GM12878 (cell line): Measurements from ENCODE around the gene DAB2IP. TPM values are rescaled to one million over a fixed set of nuclear protein-coding genes. Genes with fewer than 3 reads are reported as not detected.

Experiments
- ATAC-seq: fragments of 200-7000 bp; cut with Tn5 transposase; 3 replicates; pipeline ENCODE4 v1.9.1; 2020; ENCODE audit warnings: mild to moderate bottlenecking, moderate library complexity
- BruUV-seq: library from RNA; stranded (reverse); fragments of 400-500 nt; replicated peaks from 2 replicates; lab custom pipeline; 2021; lab: Mats Ljungman, UMichigan
- CTCF ChIA-PET: fragments of 300-600 bp; sonication (Branson Sonifier 250); formaldehyde crosslinking; extraction: SDS; loops from one replicate; lab custom pipeline; 2021; ENCODE audit warnings: inconsistent platforms; lab: Yijun Ruan, JAX
- POLR2A ChIA-PET: fragments of 350-600 bp; formaldehyde crosslinking; extraction: SDS; loops from one replicate; lab custom pipeline; 2021; ENCODE audit warnings: inconsistent platforms; lab: Charles Lee
- RAD21 ChIA-PET: fragments of 300-600 bp; sonication (Branson Sonifier 250); formaldehyde crosslinking; loops from one replicate; lab custom pipeline; 2023; ENCODE audit warnings: antibody characterized with exemption; ENCODE audit not compliant: unreplicated experiment; lab: Charles Lee
- SMC1A ChIA-PET: fragments of 300-600 bp; sonication (Branson Sonifier 250); formaldehyde crosslinking; loops from one replicate; lab custom pipeline; 2023; ENCODE audit not compliant: unreplicated experiment, uncharacterized antibody; lab: Charles Lee
- DNase-seq: peaks from one replicate; pipeline ENCODE4 v3.0.0-alpha.2; 2011; ENCODE audit warnings: low read depth, low spot score
- FAIRE-seq: peaks from 3 replicates; lab custom pipeline; 2011; peaks lifted over from hg19 to GRCh38; lab: Jason Lieb, UNC
- H2AFZ ChIP-seq: 2 replicates; pipeline ENCODE4 v1.6.0; 2011; ENCODE audit warnings: low read depth, low read length, control low read depth; ENCODE audit not compliant: control insufficient read depth
- H3K27ac ChIP-seq: 2 replicates; pipeline ENCODE4 v1.5.1; 2011; ENCODE audit warnings: control low read depth; ENCODE audit not compliant: control insufficient read depth, insufficient read depth
- H3K27me3 ChIP-seq, 2 experiments: replicated peaks in 1 of 2; 2 replicates each; pipeline versions ENCODE4 v1.6.0 to v1.6.1; 2011; ENCODE audit warnings: low read length in 1 of 2; ENCODE audit not compliant: control insufficient read depth in 2 of 2, insufficient read depth in 2 of 2
- H3K36me3 ChIP-seq, 2 experiments: 2 replicates each; pipeline ENCODE4 v1.5.1; 2011; ENCODE audit warnings: low read length in 1 of 2; ENCODE audit not compliant: control insufficient read depth in 2 of 2, insufficient read depth in 2 of 2
- H3K4me1 ChIP-seq: 2 replicates; pipeline ENCODE4 v1.6.1; 2011; ENCODE audit warnings: mild to moderate bottlenecking, low read length, moderate library complexity, mixed read lengths; ENCODE audit not compliant: control insufficient read depth, insufficient read depth
- H3K4me2 ChIP-seq: 2 replicates; pipeline ENCODE4 v1.6.0; 2011; ENCODE audit warnings: control low read depth; ENCODE audit not compliant: control insufficient read depth, insufficient read depth
- H3K4me3 ChIP-seq: fragments of 200-600 bp; sonication (generic); 2 replicates; pipeline ENCODE4 v1.5.1; 2016
- H3K79me2 ChIP-seq: 2 replicates; pipeline ENCODE4 v1.6.0; 2011; ENCODE audit warnings: low read length; ENCODE audit not compliant: control insufficient read depth, insufficient read depth
- H3K9ac ChIP-seq: 2 replicates; pipeline ENCODE4 v1.8.0; 2011; ENCODE audit warnings: low read length, control low read depth, mixed read lengths; ENCODE audit not compliant: control insufficient read depth, insufficient read depth
- H3K9me3 ChIP-seq: replicated peaks from 3 replicates; pipeline ENCODE4 v1.5.1; 2011; ENCODE audit warnings: mild to moderate bottlenecking, low read length; ENCODE audit not compliant: control insufficient read depth, insufficient read depth
- H4K20me1 ChIP-seq: 2 replicates; pipeline ENCODE4 v1.6.0; 2011; ENCODE audit not compliant: control insufficient read depth, insufficient read depth
- ATF2 ChIP-seq: IDR thresholded peaks from 2 replicates; pipeline ENCODE4 v1.6.1; 2012; ENCODE audit warnings: low read length, inconsistent platforms
- CEBPZ ChIP-seq: fragments of 150-350 bp; IDR thresholded peaks from 2 replicates; pipeline ENCODE4 v1.6.1; 2016; ENCODE audit warnings: low read depth, low read length
- E4F1 ChIP-seq: fragments of 450-650 bp; IDR thresholded peaks from 2 replicates; pipeline ENCODE4 v1.6.1; 2018; ENCODE audit warnings: borderline replicate concordance, mild to moderate bottlenecking; ENCODE audit not compliant: partially characterized antibody
- ELK1 ChIP-seq: IDR thresholded peaks from 2 replicates; pipeline ENCODE4 v1.6.1; 2012; ENCODE audit warnings: low read depth, low read length, improper control_type of control experiment
- LARP7 ChIP-seq: fragments of 450-650 bp; IDR thresholded peaks from 2 replicates; pipeline ENCODE4 v1.6.1; 2017; ENCODE audit warnings: mild to moderate bottlenecking
- MYB ChIP-seq: fragments of 150-350 bp; IDR thresholded peaks from 2 replicates; pipeline ENCODE4 v1.6.1; 2014; ENCODE audit warnings: mild to moderate bottlenecking, low read depth, low read length, borderline replicate concordance
- SREBF1 ChIP-seq: IDR thresholded peaks from 2 replicates; pipeline ENCODE4 v1.6.1; 2012; ENCODE audit warnings: mild to moderate bottlenecking, low read length
- TCF12 ChIP-seq: IDR thresholded peaks from 2 replicates; pipeline ENCODE4 v1.6.1; 2011; ENCODE audit warnings: low read depth, mild to moderate bottlenecking, low read length
- TCF7 ChIP-seq: IDR thresholded peaks from 2 replicates; pipeline ENCODE4 v1.6.1; 2014; ENCODE audit warnings: antibody characterized with exemption, borderline replicate concordance
- YY1 ChIP-seq: IDR thresholded peaks from 2 replicates; pipeline ENCODE4 v1.6.1; 2011; ENCODE audit warnings: low read depth, mild to moderate bottlenecking, low read length
- ZNF687 ChIP-seq: fragments of 450-650 bp; IDR thresholded peaks from 2 replicates; pipeline ENCODE4 v1.6.1; 2017; ENCODE audit warnings: mild to moderate bottlenecking, moderate library complexity
- WGBS: methylation state at CpG from one replicate; pipeline ENCODE4 v1.1.6; 2016; ENCODE audit warnings: low lambda C conversion rate; ENCODE audit not compliant: insufficient replicate concordance, insufficient coverage; ENCODE audit errors: missing lambda C conversion rate; 5-methylcytosine and 5-hydroxymethylcytosine counted together
- in situ Hi-C: fragments of 300-500 bp; cut with MboI; formaldehyde crosslinking; loops from 9 replicates; pipeline ENCODE4 v1.14.3; 2018; ENCODE audit warnings: mixed read lengths
- intact Hi-C: fragments of 100-400 bp; cut with micrococcal nuclease; formaldehyde crosslinking; loops from one replicate; pipeline ENCODE4 v1.14.2; 2022; ENCODE audit not compliant: unreplicated experiment
- polyA plus RNA-seq, 11 experiments: library from polyadenylated mRNA; depleted of rRNA in 4 of 11; unstranded in 6 of 11; stranded (reverse) in 5 of 11; fragments of >200 nt; fragmentation: Nextera tagmentation in 4 of 11; fragmentation: Illumina TruSeq in 1 of 11; extraction: Ambion mirVana in 4 of 11; extraction: Trizol in 1 of 11; gene quantifications; 1 replicate in 1 of 11; 2 replicates in 10 of 11; pipeline versions ENCODE4 v1.2.1 to v1.2.3, GENCODE V29; 2011 to 2016; ENCODE audit warnings: inconsistent platforms in 2 of 11, missing spikeins in 2 of 11, low read depth in 1 of 11
- total RNA-seq, 4 experiments: library from RNA; depleted of rRNA in 3 of 4; stranded (reverse); fragments of >200 nt in 3 of 4; fragmentation: Illumina TruSeq in 1 of 4; extraction: Trizol in 1 of 4; gene quantifications; 2 replicates each; pipeline versions ENCODE4 v1.2.1 to v1.2.3, GENCODE V29; 2013 to 2021

DAB2IP gene
- total and polyA plus RNA-seq, 10 of the 15 experiments (the other 5 are each of a cell fraction or from before 2014, with no cell fraction given) = 0.03 to 0.38 (median 0.14) TPM; not detected in 6

- Histone ChIP-seq H3K36me3 (no peaks in the 10 kb centered on the region), H3K27ac (no peak overlapping the region), H2AFZ (no peak overlapping the region), H3K9me3 (no peaks in the 10 kb centered on the region), H3K4me1 (peaks cover 12% of the 10 kb centered on the region), H3K79me2 (no peaks in the 10 kb centered on the region), H4K20me1 (no peaks in the 10 kb centered on the region), H3K4me3 (no peak overlapping the region), H3K4me2 (no peak overlapping the region), H3K27me3 (peaks cover 2 to 4% of the 10 kb centered on the region in 2 experiments; a peak in 1 of 4 replicates), H3K9ac (no peak overlapping the region)
- POLR2A ChIA-PET = no interaction called here
- FAIRE-seq (no peak), DNase-seq (no peak), ATAC-seq (no peak)
- CTCF ChIA-PET = no interaction called here
- intact Hi-C loops (no loop called here), in situ Hi-C loops (no loop called here)
- 52% methylated on average over 7 of the region's 7 CpGs for WGBS
- RAD21 ChIA-PET = interaction anchor here (2.2 kb wide), 1 partner anchor 56 kb away, joined by 4 read pairs; no protein-coding TSS in a partner anchor
- SMC1A ChIA-PET = no interaction called here
- no TSS peak for BruUV-seq
- TF ChIP-seq CEBPZ (no peak), TCF7 (no peak), YY1 (no peak), TCF12 (no peak), ZNF687 (no peak), ELK1 (no peak), MYB (no peak), ATF2 (no peak), SREBF1 (no peak), LARP7 (no peak), E4F1 (no peak)
Measured at GRCh38 chr9:121635300-121635876, 16.0 kb upstream of the DAB2IP start.
